Fibroblast of villous mesenchyme (primary cell): Measurements from ENCODE around the gene PCSK7. TPM values are rescaled to one million over a fixed set of nuclear protein-coding genes. Genes with fewer than 3 reads are reported as not detected.
"Not testable (repeated sequence)": the region's sequence is repeated elsewhere in the genome, so short reads cannot be mapped to it uniquely, and the experiment has no call there.

Experiments
- DNase-seq: peaks from one replicate; pipeline ENCODE4 v3.0.0-alpha.2; 2010; ENCODE audit warnings: low read depth
- H3K4me3 ChIP-seq: 2 replicates; pipeline ENCODE4 v1.5.1; 2011; ENCODE audit warnings: low read depth, mild to moderate bottlenecking, low read length
- CTCF ChIP-seq: IDR thresholded peaks from 2 replicates; pipeline ENCODE4 v1.5.1; 2012; ENCODE audit warnings: low read depth, mild to moderate bottlenecking, low read length; ENCODE audit not compliant: insufficient read depth
- total RNA-seq: library from RNA; depleted of rRNA; stranded (reverse); fragments of >200 nt; gene quantifications from 2 replicates; pipeline ENCODE4 v1.2.3, GENCODE V29; 2012

Gene PCSK7
- total RNA-seq, 1 donor, result 60.0 TPM

GRCh38 chr11:117217141-117218084 is 14.5 kb downstream of the PCSK7 start:
- no peak for TF ChIP-seq CTCF
- peak; percentile 93 for DNase-seq
- no peak overlapping the region for H3K4me3 ChIP-seq

GRCh38 chr11:117214404-117215110 is 17.3 kb downstream of the PCSK7 start:
- no peak for TF ChIP-seq CTCF
- DNase-seq, result no peak
- H3K4me3 ChIP-seq, result no peak overlapping the region

GRCh38 chr11:117212697-117213355 is 19.0 kb downstream of the PCSK7 start:
- no peak for DNase-seq
- TF ChIP-seq CTCF, result no peak
- no peak overlapping the region for H3K4me3 ChIP-seq

- DNase-seq, result no peak
- TF ChIP-seq CTCF, result no peak
- no peak overlapping the region for H3K4me3 ChIP-seq
Observed at GRCh38 chr11:117210620-117211019, 21.3 kb downstream of the PCSK7 start.

- DNase-seq, result peak; percentile 46
- H3K4me3 ChIP-seq, result not testable (repeated sequence)
Observed at GRCh38 chr11:117209351-117210125, 22.3 kb downstream of the PCSK7 start.

GRCh38 chr11:117208710-117209109 is 23.2 kb downstream of the PCSK7 start:
- peak; percentile 15 for TF ChIP-seq CTCF
- DNase-seq, H3K4me3 ChIP-seq: not testable (repeated sequence)

- H3K4me3 ChIP-seq, DNase-seq: not testable (repeated sequence)
Observed at GRCh38 chr11:117207481-117207880, 24.4 kb downstream of the PCSK7 start.

- not testable (repeated sequence) for H3K4me3 ChIP-seq, DNase-seq
Observed at GRCh38 chr11:117206859-117207258, 25.0 kb downstream of the PCSK7 start.

- not testable (repeated sequence) for DNase-seq, H3K4me3 ChIP-seq
Observed at GRCh38 chr11:117206111-117206510, 25.8 kb downstream of the PCSK7 start.
